ENCODE data around the gene ITGA1. TPM values are rescaled to one million over a fixed set of nuclear protein-coding genes. Genes with fewer than 3 reads are reported as not detected.

The ITGA1 gene
- total RNA-seq, 2 experiments from 2014 or later = not detected

GRCh38 chr5:52995095-52995494 lies 207.4 kb downstream of the ITGA1 start:
- TF ChIP-seq CTCF (conservative IDR thresholded peaks at IDR 0.05; ENCODE audit: low read length) (no peak), EZH2phosphoT487 (IDR thresholded peaks at IDR 0.05; ENCODE audit: borderline replicate concordance, low read depth, low read length) (no peak)

GRCh38 chr5:52995914-52996313 lies 208.2 kb downstream of the ITGA1 start:
- Histone ChIP-seq H2AFZ (ENCODE audit: low read length) (no peak overlapping the region), H3K4me1 (ENCODE audit: insufficient read depth, low read length, poor library complexity, severe bottlenecking) (no peaks in the 10 kb centered on the region), H3K4me2 (ENCODE audit: low read length) (no peak overlapping the region), H3K36me3 (ENCODE audit: insufficient read depth, low read length) (no peaks in the 10 kb centered on the region), H3K9me3 (ENCODE audit: low read length) (no peaks in the 10 kb centered on the region), H3K27ac (ENCODE audit: low read depth, low read length, poor library complexity, severe bottlenecking) (no peak overlapping the region), H3K9me2 (ENCODE audit: insufficient read depth, low read length) (no peaks in the 10 kb centered on the region), H3K4me3 (ENCODE audit: low read depth, low read length, poor library complexity, severe bottlenecking) (no peak overlapping the region), H3K79me2 (ENCODE audit: insufficient read depth, low read depth, low read length) (no peaks in the 10 kb centered on the region), H4K20me1 (ENCODE audit: insufficient read depth, low read length) (no peaks in the 10 kb centered on the region)
- ChIA-PET POLR2A (no interaction called here), CTCF (ENCODE audit: unreplicated experiment) (no interaction called here)
- TF ChIP-seq CTCF (conservative IDR thresholded peaks at IDR 0.05; ENCODE audit: low read length) (no peak), EZH2phosphoT487 (IDR thresholded peaks at IDR 0.05; ENCODE audit: borderline replicate concordance, low read depth, low read length) (no peak)
- no peak for DNase-seq (ENCODE audit: low spot score)
- intact Hi-C loops (cut with micrococcal nuclease; ENCODE audit: unreplicated experiment) = no loop called here
- BruUV-seq (replicated peaks) = no TSS peak

More at GRCh38 chr5:52995095-52995494, 207.4 kb downstream of the ITGA1 start:
- intact Hi-C loops (cut with micrococcal nuclease; ENCODE audit: unreplicated experiment) = no loop called here
- no peak overlapping the region for H3K4me2 ChIP-seq (ENCODE audit: low read length)
- no peaks in the 10 kb centered on the region for H3K9me3 ChIP-seq (ENCODE audit: low read length)
- H3K36me3 ChIP-seq (ENCODE audit: insufficient read depth, low read length) = no peaks in the 10 kb centered on the region
- no peaks in the 10 kb centered on the region for H3K4me1 ChIP-seq (ENCODE audit: insufficient read depth, low read length, poor library complexity, severe bottlenecking)
- ChIA-PET POLR2A (no interaction called here), CTCF (ENCODE audit: unreplicated experiment) (no interaction called here)
- no peaks in the 10 kb centered on the region for H4K20me1 ChIP-seq (ENCODE audit: insufficient read depth, low read length)
- H3K27ac ChIP-seq (ENCODE audit: low read depth, low read length, poor library complexity, severe bottlenecking) = no peak overlapping the region
- no peaks in the 10 kb centered on the region for H3K9me2 ChIP-seq (ENCODE audit: insufficient read depth, low read length)
- no peak for DNase-seq (ENCODE audit: low spot score)
- no peak overlapping the region for H3K4me3 ChIP-seq (ENCODE audit: low read depth, low read length, poor library complexity, severe bottlenecking)
- no peaks in the 10 kb centered on the region for H3K79me2 ChIP-seq (ENCODE audit: insufficient read depth, low read depth, low read length)
- no TSS peak for BruUV-seq (replicated peaks)
- H2AFZ ChIP-seq (ENCODE audit: low read length) = no peak overlapping the region

GRCh38 chr5:52996979-52997378 lies 209.3 kb downstream of the ITGA1 start:
- H3K4me2 ChIP-seq (ENCODE audit: low read length) = no peak overlapping the region
- H3K79me2 ChIP-seq (ENCODE audit: insufficient read depth, low read depth, low read length) = no peaks in the 10 kb centered on the region
- no peaks in the 10 kb centered on the region for H4K20me1 ChIP-seq (ENCODE audit: insufficient read depth, low read length)
- POLR2A ChIA-PET = no interaction called here
- no peaks in the 10 kb centered on the region for H3K9me2 ChIP-seq (ENCODE audit: insufficient read depth, low read length)
- no TSS peak for BruUV-seq (replicated peaks)
- CTCF ChIA-PET (ENCODE audit: unreplicated experiment) = no interaction called here
- H3K4me1 ChIP-seq (ENCODE audit: insufficient read depth, low read length, poor library complexity, severe bottlenecking) = no peaks in the 10 kb centered on the region
- H3K27ac ChIP-seq (ENCODE audit: low read depth, low read length, poor library complexity, severe bottlenecking) = no peak overlapping the region
- intact Hi-C loops (cut with micrococcal nuclease; ENCODE audit: unreplicated experiment) = no loop called here
- TF ChIP-seq EZH2phosphoT487 (IDR thresholded peaks at IDR 0.05; ENCODE audit: borderline replicate concordance, low read depth, low read length) (no peak), CTCF (conservative IDR thresholded peaks at IDR 0.05; ENCODE audit: low read length) (no peak)
- no peaks in the 10 kb centered on the region for H3K9me3 ChIP-seq (ENCODE audit: low read length)
- no peak overlapping the region for H3K4me3 ChIP-seq (ENCODE audit: low read depth, low read length, poor library complexity, severe bottlenecking)
- no peaks in the 10 kb centered on the region for H3K36me3 ChIP-seq (ENCODE audit: insufficient read depth, low read length)
- no peak for DNase-seq (ENCODE audit: low spot score)
- H2AFZ ChIP-seq (ENCODE audit: low read length) = no peak overlapping the region

Data from OCI-LY7 (cell line).